BLaER1 treated with 17β-estradiol and CSF1 and Interleukin-3, amounts not matched to agents 10 nM and 100 nM (cell line): Measurements from ENCODE around the gene SDK1.

ENCODE experiments used
- H3K27ac ChIP-seq, 11 experiments: shearing (Covaris generic); formaldehyde crosslinking; 2 replicates each; pipeline ENCODE4 v1.8.1; 2022
- H3K27me3 ChIP-seq, 11 experiments: shearing (Covaris generic); formaldehyde crosslinking; 2 replicates each; pipeline ENCODE4 v1.8.1; 2022
- H3K36me3 ChIP-seq, 11 experiments: shearing (Covaris generic); formaldehyde crosslinking; 2 replicates each; pipeline ENCODE4 v1.8.1; 2022
- H3K4me1 ChIP-seq, 10 experiments: shearing (Covaris generic); formaldehyde crosslinking; 2 replicates each; pipeline ENCODE4 v1.8.1; 2022
- H3K4me2 ChIP-seq, 11 experiments: shearing (Covaris generic); formaldehyde crosslinking; 2 replicates each; pipeline ENCODE4 v1.8.1; 2022
- H3K4me3 ChIP-seq, 10 experiments: shearing (Covaris generic); formaldehyde crosslinking; 2 replicates each; pipeline ENCODE4 v1.8.1; 2022
- H3K9ac ChIP-seq, 11 experiments: shearing (Covaris generic); formaldehyde crosslinking; 2 replicates each; pipeline ENCODE4 v1.8.1; 2022
- H3K9me3 ChIP-seq, 11 experiments: shearing (Covaris generic); formaldehyde crosslinking; replicated peaks in 1 of 11; 2 replicates each; pipeline ENCODE4 v1.8.1; 2022
- H4K20me1 ChIP-seq, 11 experiments: shearing (Covaris generic); formaldehyde crosslinking; 2 replicates each; pipeline ENCODE4 v1.8.1; 2022
- Cebpa-rat ChIP-seq, 11 experiments: shearing (Covaris generic); IDR thresholded peaks; 2 replicates each; pipeline ENCODE4 v1.8.1; 2022

Gene SDK1

DNA sequence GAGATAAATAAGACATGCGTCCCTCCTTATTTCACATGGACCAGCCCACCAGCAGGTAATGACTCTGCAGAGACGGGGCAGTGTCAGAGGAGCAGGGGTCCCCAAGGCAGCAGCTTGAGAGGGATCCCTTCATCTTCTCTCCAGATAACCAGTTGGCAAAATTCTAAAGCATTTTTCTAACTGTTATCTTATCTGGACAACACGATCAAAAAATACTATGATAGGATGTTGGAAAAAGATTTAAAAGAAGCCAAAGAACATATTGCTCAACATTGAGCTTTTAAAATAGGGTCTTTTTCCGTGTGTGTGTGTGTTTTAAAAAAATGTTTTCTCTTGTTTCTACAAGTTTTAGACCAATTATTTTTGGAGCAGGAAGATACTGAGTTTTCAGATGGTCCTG lies 641.2 kb downstream of the SDK1 start:
- H3K27me3 ChIP-seq, result no peaks in the 10 kb centered on the region
- H3K27ac ChIP-seq, result no peak overlapping the region
- H3K4me3 ChIP-seq, result no peak overlapping the region
- no peak for TF ChIP-seq Cebpa-rat (IDR thresholded peaks at IDR 0.05)
- 0 out of 22 replicates have a peak overlapping the region, but pooled peaks of 1 of the 11 experiments have one; percentile 22 for H3K4me2 ChIP-seq
- no peaks in the 10 kb centered on the region for H3K36me3 ChIP-seq
- peaks cover 0 to 18% (median 8%) of the 10 kb centered on the region in 10 experiments; a peak in 11 of 20 replicates for H3K4me1 ChIP-seq
- no peaks in the 10 kb centered on the region for H4K20me1 ChIP-seq
- H3K9me3 ChIP-seq, result peaks cover 12 to 29% (median 17%) of the 10 kb centered on the region in 11 experiments; a peak in 21 of 22 replicates
- no peak overlapping the region for H3K9ac ChIP-seq

DNA sequence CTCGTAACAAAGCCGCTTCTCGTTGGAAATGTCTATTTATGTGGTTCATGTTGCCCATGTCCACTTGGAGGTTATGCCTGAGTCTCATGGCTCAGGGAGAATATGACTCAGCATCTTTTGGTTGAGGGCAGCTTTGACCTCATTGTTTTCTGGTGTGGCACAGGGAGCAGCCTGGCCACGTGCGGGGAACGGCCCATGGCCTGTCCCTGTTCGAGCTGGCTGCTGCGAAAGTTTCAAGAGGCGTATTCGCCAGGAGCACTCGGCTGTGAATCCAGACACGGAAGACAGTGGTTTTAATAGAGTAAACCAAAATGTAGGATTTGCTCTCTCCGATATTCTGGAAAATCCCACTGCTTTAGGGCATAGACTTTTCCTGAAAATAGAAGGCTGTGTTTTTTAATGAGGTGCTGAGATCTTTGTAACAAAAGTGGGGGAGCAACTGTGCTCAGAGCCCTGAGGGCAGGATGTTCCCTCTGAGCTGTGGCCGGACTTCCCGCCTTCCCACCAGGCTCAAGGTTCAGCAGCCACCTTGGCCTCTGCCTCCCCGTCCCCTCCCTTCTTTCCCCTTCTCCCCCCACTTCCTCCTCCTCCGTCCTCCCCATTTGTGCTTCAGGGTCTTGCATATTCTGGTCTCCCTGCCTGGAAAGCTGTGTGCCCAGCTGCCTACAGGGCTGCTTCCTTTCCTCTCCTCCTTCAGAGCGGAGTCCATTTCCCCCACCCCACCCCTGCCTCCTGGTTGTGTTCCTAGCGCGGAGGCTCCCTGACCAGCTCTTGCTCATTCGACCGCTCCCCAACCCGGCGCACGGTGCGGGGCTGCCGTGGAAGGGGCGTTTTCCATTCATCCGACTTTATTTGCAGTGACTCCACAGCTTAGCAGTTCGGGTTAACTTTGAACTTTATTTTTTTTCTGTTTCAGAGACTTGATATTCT lies 642.0 kb downstream of the SDK1 start:
- no peak overlapping the region for H3K4me2 ChIP-seq
- peaks cover 0 to 18% (median 8%) of the 10 kb centered on the region in 10 experiments; a peak in 11 of 20 replicates for H3K4me1 ChIP-seq
- H3K4me3 ChIP-seq, result no peak overlapping the region
- TF ChIP-seq Cebpa-rat (IDR thresholded peaks at IDR 0.05), result no peak
- no peaks in the 10 kb centered on the region for H3K36me3 ChIP-seq
- peaks cover 11 to 22% (median 16%) of the 10 kb centered on the region in 11 experiments; a peak in 21 of 22 replicates for H3K9me3 ChIP-seq
- no peaks in the 10 kb centered on the region for H4K20me1 ChIP-seq
- H3K9ac ChIP-seq, result no peak overlapping the region
- H3K27me3 ChIP-seq, result no peaks in the 10 kb centered on the region
- H3K27ac ChIP-seq, result no peak overlapping the region

GRCh38 chr7:3943779-3944520 lies 642.9 kb downstream of the SDK1 start:
- no peaks in the 10 kb centered on the region for H3K36me3 ChIP-seq
- H3K4me3 ChIP-seq, result no peak overlapping the region
- H3K27ac ChIP-seq, result no peak overlapping the region
- H3K4me2 ChIP-seq, result no peak overlapping the region
- H3K9me3 ChIP-seq, result peaks cover 11 to 22% (median 16%) of the 10 kb centered on the region in 11 experiments; a peak in 21 of 22 replicates
- no peaks in the 10 kb centered on the region for H3K27me3 ChIP-seq
- no peaks in the 10 kb centered on the region for H4K20me1 ChIP-seq
- H3K4me1 ChIP-seq, result peaks cover 0 to 18% (median 8%) of the 10 kb centered on the region in 10 experiments; a peak in 11 of 20 replicates
- TF ChIP-seq Cebpa-rat (IDR thresholded peaks at IDR 0.05), result no peak
- no peak overlapping the region for H3K9ac ChIP-seq

GRCh38 chr7:3949242-3949640 lies 648.2 kb downstream of the SDK1 start:
- no peak for TF ChIP-seq Cebpa-rat (IDR thresholded peaks at IDR 0.05)
- no peaks in the 10 kb centered on the region for H3K36me3 ChIP-seq
- H3K4me3 ChIP-seq, result no peak overlapping the region
- no peaks in the 10 kb centered on the region for H4K20me1 ChIP-seq
- no peak overlapping the region for H3K27ac ChIP-seq
- H3K27me3 ChIP-seq, result no peaks in the 10 kb centered on the region
- H3K9me3 ChIP-seq, result peaks cover 11 to 24% (median 16%) of the 10 kb centered on the region in 11 experiments; a peak in 21 of 22 replicates
- H3K4me1 ChIP-seq, result peaks cover 0 to 14% (median 10%) of the 10 kb centered on the region in 10 experiments; a peak in 14 of 20 replicates
- no peak overlapping the region for H3K9ac ChIP-seq
- H3K4me2 ChIP-seq, result no peak overlapping the region

DNA sequence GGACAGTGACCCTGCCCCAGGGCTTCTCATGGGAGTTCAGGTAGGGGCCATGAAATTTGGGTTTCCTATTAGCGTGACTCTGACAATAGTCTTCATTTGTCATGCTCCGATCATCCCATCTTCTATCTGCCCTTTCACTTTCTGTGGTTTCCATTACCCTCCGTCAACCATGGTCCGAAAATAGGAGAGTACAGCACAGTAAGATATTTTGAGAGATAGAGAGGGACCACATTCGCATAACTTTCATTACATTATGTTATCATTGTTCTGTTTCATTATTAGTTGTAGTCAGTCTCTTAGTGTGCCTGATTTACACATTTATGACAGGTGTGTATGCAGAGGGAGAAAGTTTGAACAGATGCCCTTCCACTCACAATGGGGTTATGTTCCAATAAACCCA lies 649.2 kb downstream of the SDK1 start:
- H3K4me2 ChIP-seq, result no peak overlapping the region
- H3K9ac ChIP-seq, result no peak overlapping the region
- H3K9me3 ChIP-seq, result peaks cover 4 to 16% (median 9%) of the 10 kb centered on the region in 11 experiments; a peak in 21 of 22 replicates

DNA sequence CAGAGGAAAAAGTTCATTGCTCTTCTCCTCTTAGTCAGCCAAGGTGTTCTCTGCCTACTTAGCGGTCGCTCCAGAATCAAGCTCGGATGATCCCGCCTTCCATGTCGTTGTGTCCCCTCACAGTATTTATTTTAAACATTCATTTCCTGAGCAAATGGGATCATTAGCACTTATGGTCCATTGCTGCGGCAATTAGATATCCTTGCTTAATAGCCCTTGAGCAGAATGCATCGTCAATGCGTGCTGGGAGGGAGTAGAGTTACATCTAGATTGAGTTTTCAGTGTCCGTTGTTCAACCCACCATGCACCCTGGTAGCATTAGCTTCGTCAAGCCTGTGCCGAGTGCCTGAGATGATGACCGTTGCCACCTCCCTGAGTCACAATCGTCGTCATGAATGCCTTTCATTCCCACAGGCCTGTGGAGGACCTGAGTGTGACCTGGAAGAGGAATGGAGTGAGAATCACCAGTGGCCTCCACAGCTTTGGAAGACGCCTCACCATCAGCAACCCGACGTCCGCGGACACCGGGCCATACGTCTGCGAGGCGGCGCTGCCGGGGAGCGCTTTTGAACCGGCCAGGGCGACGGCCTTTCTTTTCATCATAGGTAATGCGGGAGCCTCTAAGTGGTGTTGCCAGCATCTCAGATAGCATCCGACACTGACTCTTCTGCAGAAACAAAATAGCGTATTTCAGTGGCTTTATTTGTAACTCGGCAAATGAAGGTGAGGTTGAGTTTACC lies 650.4 kb downstream of the SDK1 start:
- Histone ChIP-seq H3K27me3 (no peaks in the 10 kb centered on the region), H3K4me3 (no peak overlapping the region), H3K4me2 (no peak overlapping the region), H3K4me1 (peaks cover 18 to 31% (median 26%) of the 10 kb centered on the region in 10 experiments), H3K27ac (no peak overlapping the region), H3K36me3 (no peaks in the 10 kb centered on the region), H4K20me1 (0 out of 22 replicates have a peak, but pooled peaks cover 0 to 4% (median 0%) of the 10 kb centered on the region in 11 experiments), H3K9me3 (0 out of 22 replicates have a peak, but pooled peaks cover 0 to 11% (median 0%) of the 10 kb centered on the region in 11 experiments), H3K9ac (no peak overlapping the region)
- TF ChIP-seq Cebpa-rat (IDR thresholded peaks at IDR 0.05), result no peak

More for the DNA sequence above, 649.2 kb downstream of the SDK1 start:
- Histone ChIP-seq H3K27ac (no peak overlapping the region), H4K20me1 (no peaks in the 10 kb centered on the region), H3K36me3 (no peaks in the 10 kb centered on the region), H3K27me3 (no peaks in the 10 kb centered on the region), H3K4me1 (peaks cover 6 to 19% (median 16%) of the 10 kb centered on the region in 10 experiments), H3K4me3 (no peak overlapping the region)
- TF ChIP-seq Cebpa-rat (IDR thresholded peaks at IDR 0.05), result no peak

- Histone ChIP-seq H4K20me1 (0 out of 22 replicates have a peak, but pooled peaks cover 0 to 7% (median 0%) of the 10 kb centered on the region in 11 experiments), H3K27ac (no peak overlapping the region), H3K27me3 (no peaks in the 10 kb centered on the region), H3K4me3 (no peak overlapping the region), H3K4me1 (peaks cover 26 to 44% (median 34%) of the 10 kb centered on the region in 10 experiments), H3K4me2 (peak overlapping the region in 5 of 11 experiments; percentile 18 to 64 (median 38); a peak in 7 of 22 replicates), H3K9ac (no peak overlapping the region), H3K36me3 (no peaks in the 10 kb centered on the region), H3K9me3 (0 out of 22 replicates have a peak, but pooled peaks cover 0 to 11% (median 0%) of the 10 kb centered on the region in 11 experiments)
- TF ChIP-seq Cebpa-rat (IDR thresholded peaks at IDR 0.05), result no peak
These were observed 652.1 kb downstream of the SDK1 start for GRCh38 chr7:3953133-3953532.

DNA sequence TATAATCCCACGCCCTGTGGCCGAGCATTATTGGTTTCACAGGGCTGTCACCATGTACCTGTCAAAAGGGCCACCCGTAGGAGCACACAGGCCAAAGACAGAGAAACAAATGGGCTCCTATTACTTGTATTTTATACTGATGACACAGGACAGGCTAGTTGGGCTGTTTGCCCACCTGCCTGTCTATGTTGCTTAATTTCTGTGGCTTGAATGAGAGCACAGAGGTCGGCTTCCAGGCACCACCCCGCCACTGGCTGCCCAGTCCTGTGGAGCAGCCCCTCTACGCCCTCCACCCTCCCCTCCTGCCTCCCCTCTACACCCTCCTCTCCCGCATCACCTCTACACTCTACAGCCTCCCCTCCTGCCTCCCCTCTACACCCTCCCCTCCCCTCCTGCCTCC lies 652.9 kb downstream of the SDK1 start:
- H3K9me3 ChIP-seq, result 0 out of 22 replicates have a peak, but pooled peaks cover 0 to 11% (median 0%) of the 10 kb centered on the region in 11 experiments
- no peak overlapping the region for H3K27ac ChIP-seq
- H3K9ac ChIP-seq, result no peak overlapping the region
- H3K4me2 ChIP-seq, result no peak overlapping the region; a peak in 1 of 22 replicates
- TF ChIP-seq Cebpa-rat (IDR thresholded peaks at IDR 0.05), result no peak
- H3K36me3 ChIP-seq, result no peaks in the 10 kb centered on the region
- H3K4me1 ChIP-seq, result peaks cover 26 to 44% (median 34%) of the 10 kb centered on the region in 10 experiments
- H3K4me3 ChIP-seq, result no peak overlapping the region
- 0 out of 22 replicates have a peak, but pooled peaks cover 0 to 7% (median 0%) of the 10 kb centered on the region in 11 experiments for H4K20me1 ChIP-seq
- H3K27me3 ChIP-seq, result no peaks in the 10 kb centered on the region
